GM21360 (cell line): Measurements from ENCODE around the gene FAM180A.

Source experiments
- ATAC-seq: cut with Tn5 transposase; IDR thresholded peaks from one replicate; pipeline ENCODE4 v1.9.1; 2021; ENCODE audit warnings: mild to moderate bottlenecking, moderate library complexity; ENCODE audit not compliant: unreplicated experiment

The FAM180A gene

DNA sequence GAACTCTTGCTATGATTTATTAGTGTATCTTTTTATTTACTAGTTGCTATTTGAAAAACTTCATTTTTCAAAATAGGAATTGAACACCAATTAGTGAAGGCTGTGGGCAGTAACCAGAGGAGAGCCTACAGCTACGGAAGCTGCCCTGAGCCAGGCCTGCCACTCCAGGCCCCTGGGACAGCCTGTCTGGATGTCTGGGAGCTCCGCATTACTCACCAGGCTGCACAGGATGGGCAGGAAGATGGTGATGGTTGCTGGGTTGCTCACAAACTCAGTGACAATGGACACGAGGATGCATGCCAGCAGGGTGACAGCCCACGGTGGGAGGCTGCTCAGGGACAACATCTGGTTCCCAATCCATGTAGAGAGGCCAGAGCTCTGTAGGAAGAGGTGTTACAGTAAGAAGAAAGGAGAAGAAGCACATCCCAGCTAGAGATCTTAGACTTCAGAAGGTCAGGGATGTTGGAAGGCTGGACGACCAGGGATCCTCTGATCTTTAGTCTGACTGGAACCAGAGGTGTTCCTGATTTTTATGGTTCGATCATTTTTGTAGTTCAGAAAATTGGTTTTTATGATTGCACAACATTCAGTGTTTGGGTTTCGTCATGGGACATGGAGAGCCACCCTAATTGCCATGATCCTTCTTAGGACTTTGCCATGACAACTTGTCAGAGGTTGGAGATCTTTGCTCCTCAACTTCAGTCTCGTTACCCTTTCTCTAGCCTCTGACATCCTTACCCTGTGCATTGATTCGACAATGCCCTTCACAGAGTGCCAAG, 63.1 kb downstream of the FAM180A start:
- ATAC-seq: no peak

- ATAC-seq: no peak
Observed at GRCh38 chr7:135684699-135685098, 63.9 kb downstream of the FAM180A start.

- no peak for ATAC-seq
Observed at GRCh38 chr7:135684136-135684535, 64.5 kb downstream of the FAM180A start.

- no peak for ATAC-seq
Observed at GRCh38 chr7:135683609-135684008, 65.0 kb downstream of the FAM180A start.

DNA sequence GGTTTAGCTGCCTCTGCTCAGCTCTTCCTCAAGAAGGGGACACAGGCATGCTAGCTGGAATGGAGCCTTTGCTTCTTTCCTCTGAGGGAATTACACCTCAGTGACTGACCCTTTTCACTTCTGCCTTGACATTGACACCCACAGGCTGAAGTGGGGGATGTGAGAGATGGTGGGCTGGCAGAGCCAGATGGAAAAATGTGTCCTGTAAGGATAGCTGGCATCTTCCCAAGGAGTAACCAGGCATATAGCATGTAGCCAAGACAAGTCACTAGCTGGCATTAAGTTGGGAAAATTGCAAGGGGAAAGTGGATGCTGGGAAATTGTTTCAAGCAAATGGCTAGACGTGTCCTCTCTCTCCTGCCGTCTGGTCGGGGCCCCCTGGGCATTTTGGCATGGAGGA, 66.4 kb downstream of the FAM180A start:
- no peak for ATAC-seq

GRCh38 chr7:135681762-135682161, 66.9 kb downstream of the FAM180A start:
- ATAC-seq: no peak
